Brain microvascular endothelial cell (primary cell): ENCODE measurements around the gene SYTL1.

Experiments
- DNase-seq: peaks from one replicate; pipeline ENCODE4 v3.0.0-alpha.2; 2020
- H3K27ac ChIP-seq: fragments of 250-450 bp; sonication (Bioruptor Pico); 2 replicates; pipeline ENCODE4 v1.5.1; 2020; ENCODE audit warnings: mild to moderate bottlenecking, moderate library complexity
- H3K27me3 ChIP-seq: fragments of 250-450 bp; sonication (Bioruptor Pico); replicated peaks from 2 replicates; pipeline ENCODE4 v1.5.1; 2020; ENCODE audit warnings: mild to moderate bottlenecking
- H3K36me3 ChIP-seq: fragments of 250-450 bp; sonication (Bioruptor Pico); replicated peaks from 2 replicates; pipeline ENCODE4 v1.5.1; 2020; ENCODE audit warnings: mild to moderate bottlenecking
- H3K4me3 ChIP-seq: 2 replicates; pipeline ENCODE4 v1.5.1; 2011; ENCODE audit warnings: low read depth, mild to moderate bottlenecking, control low read depth, low read length, moderate library complexity
- in situ Hi-C: cut with HindIII; loops from 2 replicates; pipeline ENCODE4 v1.10.0; 2017; ENCODE audit warnings: low sequenced_read_pairs, low pct_ligation_motif_present
- TF ChIP-seq, protein P1 (sequence below): IDR thresholded peaks from 2 replicates; pipeline ENCODE4 v1.5.1; 2011; ENCODE audit warnings: low read depth, mild to moderate bottlenecking, moderate library complexity, low read length, control low read depth, inconsistent platforms; ENCODE audit errors: missing control alignments

SYTL1 gene

DNA sequence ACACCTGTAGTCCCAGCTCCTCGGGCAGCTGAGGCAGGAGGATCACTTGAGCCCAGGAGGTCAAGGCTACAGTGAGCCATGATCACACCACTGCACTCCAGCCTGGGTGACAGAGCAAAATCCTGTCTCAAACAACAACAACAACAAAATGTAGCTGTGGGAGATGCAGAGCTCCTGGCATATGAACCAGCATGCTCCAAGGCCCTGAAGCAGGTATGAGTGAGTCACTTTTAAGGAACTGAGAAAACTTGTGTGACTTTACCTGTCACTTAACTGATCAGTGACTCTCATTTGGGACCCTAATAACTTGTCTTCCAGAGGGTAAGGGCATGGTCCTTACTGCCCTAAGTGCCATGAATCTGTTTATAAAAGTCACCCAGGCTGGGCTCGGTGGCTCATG, 39.2 kb upstream of the SYTL1 start:
- no peaks in the 10 kb centered on the region for H3K27me3 ChIP-seq
- H3K36me3 ChIP-seq: no peaks in the 10 kb centered on the region
- no peak overlapping the region for H3K27ac ChIP-seq
- DNase-seq: no peak
- no peak overlapping the region for H3K4me3 ChIP-seq
- TF ChIP-seq, protein P1, sequence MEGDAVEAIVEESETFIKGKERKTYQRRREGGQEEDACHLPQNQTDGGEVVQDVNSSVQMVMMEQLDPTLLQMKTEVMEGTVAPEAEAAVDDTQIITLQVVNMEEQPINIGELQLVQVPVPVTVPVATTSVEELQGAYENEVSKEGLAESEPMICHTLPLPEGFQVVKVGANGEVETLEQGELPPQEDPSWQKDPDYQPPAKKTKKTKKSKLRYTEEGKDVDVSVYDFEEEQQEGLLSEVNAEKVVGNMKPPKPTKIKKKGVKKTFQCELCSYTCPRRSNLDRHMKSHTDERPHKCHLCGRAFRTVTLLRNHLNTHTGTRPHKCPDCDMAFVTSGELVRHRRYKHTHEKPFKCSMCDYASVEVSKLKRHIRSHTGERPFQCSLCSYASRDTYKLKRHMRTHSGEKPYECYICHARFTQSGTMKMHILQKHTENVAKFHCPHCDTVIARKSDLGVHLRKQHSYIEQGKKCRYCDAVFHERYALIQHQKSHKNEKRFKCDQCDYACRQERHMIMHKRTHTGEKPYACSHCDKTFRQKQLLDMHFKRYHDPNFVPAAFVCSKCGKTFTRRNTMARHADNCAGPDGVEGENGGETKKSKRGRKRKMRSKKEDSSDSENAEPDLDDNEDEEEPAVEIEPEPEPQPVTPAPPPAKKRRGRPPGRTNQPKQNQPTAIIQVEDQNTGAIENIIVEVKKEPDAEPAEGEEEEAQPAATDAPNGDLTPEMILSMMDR: no peak
- in situ Hi-C loops: no loop called here

DNA sequence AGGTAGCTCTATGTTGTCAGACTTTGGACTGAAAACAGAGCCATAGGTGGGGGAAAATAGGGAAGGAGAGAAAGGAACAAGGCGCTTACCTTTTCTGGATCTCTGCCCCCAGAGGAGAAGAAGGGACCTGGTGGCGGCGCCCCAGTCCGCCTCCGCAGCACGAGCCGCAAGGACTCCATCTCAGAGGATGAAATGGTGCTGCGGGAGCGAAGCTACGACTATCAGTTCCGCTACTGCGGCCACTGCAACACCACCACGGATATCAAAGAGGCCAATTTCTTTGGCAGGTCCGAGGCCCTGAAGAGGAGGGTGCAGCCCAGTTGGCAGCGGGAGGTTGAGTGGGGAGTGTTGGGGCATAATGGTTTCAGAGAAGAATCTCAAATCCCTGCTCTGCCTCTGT, 38.3 kb upstream of the SYTL1 start:
- in situ Hi-C loops: no loop called here
- TF ChIP-seq, protein P1: no peak
- Histone ChIP-seq H3K4me3 (no peak overlapping the region), H3K27ac (no peak overlapping the region), H3K27me3 (no peaks in the 10 kb centered on the region), H3K36me3 (no peaks in the 10 kb centered on the region)
- no peak for DNase-seq

DNA sequence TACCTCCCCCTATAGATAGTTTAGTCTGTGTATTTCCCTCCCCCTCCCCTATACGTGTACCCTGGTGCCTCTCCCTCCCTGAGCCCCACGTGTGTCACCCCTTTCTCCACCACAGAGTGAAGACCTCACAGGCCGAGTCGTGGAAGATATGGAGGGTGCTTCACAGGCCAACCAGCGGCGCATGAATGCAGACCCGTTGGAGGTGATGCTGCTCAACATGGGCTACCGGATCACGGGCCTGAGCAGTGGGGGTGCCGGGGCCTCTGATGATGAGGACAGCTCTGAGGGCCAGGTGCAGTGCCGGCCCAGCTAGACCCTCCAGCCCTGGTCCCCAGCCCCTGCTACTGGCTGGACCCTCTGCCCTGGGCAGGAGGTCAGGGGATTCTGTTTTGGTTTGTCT, 35.8 kb upstream of the SYTL1 start:
- no peaks in the 10 kb centered on the region for H3K36me3 ChIP-seq
- TF ChIP-seq, protein P1: no peak
- H3K27ac ChIP-seq: no peak overlapping the region
- no peaks in the 10 kb centered on the region for H3K27me3 ChIP-seq
- no peak for DNase-seq
- in situ Hi-C loops: no loop called here
- H3K4me3 ChIP-seq: no peak overlapping the region

DNA sequence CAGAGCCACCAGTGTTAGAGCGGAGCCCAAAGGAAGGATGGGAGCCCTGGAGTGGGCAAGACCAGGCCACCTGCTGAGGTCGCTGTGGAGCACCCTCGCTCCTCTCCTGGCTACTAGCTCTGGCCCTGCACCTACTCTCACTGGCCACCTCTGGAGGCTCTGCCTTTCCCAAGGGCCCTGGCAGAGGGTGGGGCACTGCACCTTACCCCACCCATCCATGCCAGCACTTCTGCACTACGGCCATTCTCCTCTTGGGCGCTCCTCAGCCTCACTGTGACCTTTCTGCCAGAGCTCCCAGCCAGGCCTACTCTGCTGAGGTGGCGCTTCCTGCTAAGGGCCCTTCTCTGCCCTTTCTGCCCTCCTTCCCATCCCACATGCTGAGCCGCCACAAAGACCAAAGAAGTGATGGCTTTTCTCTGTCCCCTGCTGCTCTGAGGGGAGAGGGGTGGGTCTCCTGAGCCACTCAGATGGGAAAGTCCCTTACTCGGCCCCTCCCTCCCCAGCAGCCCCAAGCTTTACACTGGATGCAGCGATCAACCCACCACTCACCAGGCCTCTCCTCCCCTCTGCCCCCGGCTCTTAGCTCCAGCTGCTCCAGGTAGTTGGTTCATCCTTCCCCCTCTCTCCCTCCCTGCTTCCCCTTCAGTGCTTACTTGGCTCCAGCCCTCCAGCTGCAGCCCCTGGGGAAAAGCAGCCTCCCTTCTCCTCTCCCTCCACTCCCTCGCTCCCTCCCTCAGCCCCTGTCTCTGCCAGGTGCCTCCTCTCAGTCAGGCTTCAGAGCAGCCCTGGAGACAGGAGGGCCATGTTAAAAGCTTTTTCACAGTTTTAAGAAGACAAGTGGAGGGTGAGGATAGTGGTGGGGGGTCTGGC, 34.7 kb upstream of the SYTL1 start:
- no peak for DNase-seq
- Histone ChIP-seq H3K36me3 (no peaks in the 10 kb centered on the region), H3K27ac (no peak overlapping the region), H3K4me3 (no peak overlapping the region), H3K27me3 (no peaks in the 10 kb centered on the region)
- TF ChIP-seq, protein P1: peak; percentile 33
- in situ Hi-C loops: no loop called here

DNA sequence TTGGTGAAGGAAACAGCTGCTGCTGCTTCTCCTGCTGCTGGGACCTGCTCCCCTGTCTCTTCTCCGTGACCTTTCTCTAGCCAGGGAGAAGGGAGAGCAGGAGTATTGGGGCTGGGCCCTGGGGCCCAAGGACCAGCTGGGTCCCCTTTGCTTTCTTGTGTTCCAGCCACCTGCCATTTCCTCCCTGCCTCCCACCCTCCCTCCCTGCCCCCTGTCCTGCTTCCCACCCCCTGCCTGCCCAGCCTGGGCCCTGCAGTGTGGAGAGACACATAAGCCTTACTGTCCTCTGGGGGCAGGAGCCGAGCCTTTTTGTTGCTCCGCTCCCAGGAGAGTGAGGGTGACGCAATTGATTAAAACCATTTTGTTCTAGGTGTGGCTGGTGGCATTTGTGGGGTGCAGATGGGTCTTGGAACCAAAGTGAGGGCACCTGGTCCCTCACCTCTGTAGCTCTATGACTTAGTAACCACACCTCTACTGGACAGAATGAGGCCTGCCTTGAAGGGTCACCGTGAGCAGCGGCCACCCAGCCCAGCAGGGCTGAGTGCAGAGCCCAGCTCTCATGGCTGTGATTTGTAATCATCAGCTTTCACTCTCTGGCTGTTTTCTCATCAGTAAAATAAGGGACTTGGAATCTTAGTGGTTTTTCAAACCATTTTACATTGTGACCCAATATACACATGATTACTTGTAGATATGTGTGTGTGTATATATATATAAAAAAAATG, 33.8 kb upstream of the SYTL1 start:
- no peak overlapping the region for H3K4me3 ChIP-seq
- H3K27me3 ChIP-seq: no peaks in the 10 kb centered on the region
- H3K36me3 ChIP-seq: no peaks in the 10 kb centered on the region
- no peak for DNase-seq
- TF ChIP-seq, protein P1: no peak
- in situ Hi-C loops: no loop called here
- H3K27ac ChIP-seq: no peak overlapping the region
